ENCODE measurements around the gene WIPF3.

DNA sequence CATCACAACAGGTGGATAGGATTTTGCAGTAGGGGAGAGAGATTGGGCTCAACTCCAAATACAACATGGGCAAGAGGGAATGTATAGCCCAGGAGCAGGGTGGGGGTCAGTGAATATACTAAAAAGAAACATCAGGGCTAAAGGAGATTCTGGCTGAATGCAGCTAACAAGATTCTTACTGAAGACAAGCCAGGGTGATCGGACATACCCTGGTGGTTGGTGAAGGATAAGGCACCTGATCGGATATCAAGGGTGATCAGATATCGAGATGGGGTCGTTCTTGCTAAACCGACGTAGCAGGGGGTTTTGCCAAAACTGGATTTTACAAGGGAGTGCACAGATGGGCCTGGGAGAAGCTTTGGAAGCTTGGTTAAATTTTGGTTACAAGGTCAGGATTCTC, 34.4 kb downstream of the WIPF3 start:
- TF ChIP-seq, protein P1, sequence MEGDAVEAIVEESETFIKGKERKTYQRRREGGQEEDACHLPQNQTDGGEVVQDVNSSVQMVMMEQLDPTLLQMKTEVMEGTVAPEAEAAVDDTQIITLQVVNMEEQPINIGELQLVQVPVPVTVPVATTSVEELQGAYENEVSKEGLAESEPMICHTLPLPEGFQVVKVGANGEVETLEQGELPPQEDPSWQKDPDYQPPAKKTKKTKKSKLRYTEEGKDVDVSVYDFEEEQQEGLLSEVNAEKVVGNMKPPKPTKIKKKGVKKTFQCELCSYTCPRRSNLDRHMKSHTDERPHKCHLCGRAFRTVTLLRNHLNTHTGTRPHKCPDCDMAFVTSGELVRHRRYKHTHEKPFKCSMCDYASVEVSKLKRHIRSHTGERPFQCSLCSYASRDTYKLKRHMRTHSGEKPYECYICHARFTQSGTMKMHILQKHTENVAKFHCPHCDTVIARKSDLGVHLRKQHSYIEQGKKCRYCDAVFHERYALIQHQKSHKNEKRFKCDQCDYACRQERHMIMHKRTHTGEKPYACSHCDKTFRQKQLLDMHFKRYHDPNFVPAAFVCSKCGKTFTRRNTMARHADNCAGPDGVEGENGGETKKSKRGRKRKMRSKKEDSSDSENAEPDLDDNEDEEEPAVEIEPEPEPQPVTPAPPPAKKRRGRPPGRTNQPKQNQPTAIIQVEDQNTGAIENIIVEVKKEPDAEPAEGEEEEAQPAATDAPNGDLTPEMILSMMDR (conservative IDR thresholded peaks at IDR 0.05 in 1 of 2, IDR thresholded peaks at IDR 0.05 in 1 of 2; ENCODE audit: extremely low read depth in 1 of 2, insufficient read depth in 1 of 2, low read depth in 1 of 2, low read length in 2 of 2), result no peak
- no peak for TF ChIP-seq EZH2 (IDR thresholded peaks at IDR 0.05; ENCODE audit: borderline replicate concordance, low read length)
